Right ventricle myocardium superior (tissue), 1 donor: Measurements from ENCODE around the gene GALNT11. TPM values are rescaled to one million over a fixed set of nuclear protein-coding genes. Genes with fewer than 3 reads are reported as not detected.
A peak's percentile ranks its signal among the peaks of the same experiment; 100 is the strongest.

Source experiments
- ATAC-seq: fragments of 200-7000 bp; cut with Tn5 transposase; one replicate; pipeline ENCODE4 v1.9.1; 2020; ENCODE audit warnings: mild to moderate bottlenecking; ENCODE audit not compliant: poor library complexity
- DNase-seq: peaks from one replicate; pipeline ENCODE4 v3.0.0-alpha.2; 2020
- intact Hi-C: fragments of 100-400 bp; cut with DNase I; formaldehyde crosslinking; loops from one replicate; pipeline ENCODE4 v1.11.2; 2022
- total RNA-seq: library from RNA; stranded (reverse); fragmentation: NEBNext Ultra II Directional; extraction: Animal tissue kit (Norgen Biotek cat#: 25700); gene quantifications from one replicate; pipeline ENCODE4 v1.2.1, GENCODE V29; 2021
- donor health status: DM: no; HTN: yes; CAD: no; lungs with severe emphysema.

GALNT11 gene
- total RNA-seq, 1 donor from 2014 or later, result 19.7 TPM

DNA sequence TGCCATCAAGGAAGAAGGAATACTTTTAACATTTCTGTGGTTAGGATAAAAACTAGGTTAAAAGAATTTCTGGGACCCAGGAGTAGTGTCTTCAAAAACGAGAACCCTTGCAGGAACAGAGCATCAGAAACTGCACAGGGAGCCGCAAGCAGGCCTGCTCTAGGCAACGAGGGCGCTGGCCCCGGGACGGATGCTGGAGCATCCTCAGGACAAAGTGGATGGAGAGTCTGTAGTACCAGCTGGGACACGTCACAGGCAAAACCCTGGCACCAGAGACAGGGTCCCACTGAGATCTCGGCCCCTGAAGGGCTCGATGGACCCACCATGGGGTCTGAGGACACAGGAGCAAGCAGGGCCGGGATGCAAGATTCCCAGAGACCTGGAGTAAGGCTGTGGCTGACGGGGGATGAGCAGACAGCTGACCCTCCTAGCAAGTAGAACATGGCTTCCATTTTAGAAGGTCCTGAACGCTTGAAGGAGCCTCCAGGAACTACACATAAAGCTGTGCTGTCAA, 106.6 kb downstream of the GALNT11 start:
- ATAC-seq (no peak), DNase-seq (no peak)
- intact Hi-C loops, result no loop called here

DNA sequence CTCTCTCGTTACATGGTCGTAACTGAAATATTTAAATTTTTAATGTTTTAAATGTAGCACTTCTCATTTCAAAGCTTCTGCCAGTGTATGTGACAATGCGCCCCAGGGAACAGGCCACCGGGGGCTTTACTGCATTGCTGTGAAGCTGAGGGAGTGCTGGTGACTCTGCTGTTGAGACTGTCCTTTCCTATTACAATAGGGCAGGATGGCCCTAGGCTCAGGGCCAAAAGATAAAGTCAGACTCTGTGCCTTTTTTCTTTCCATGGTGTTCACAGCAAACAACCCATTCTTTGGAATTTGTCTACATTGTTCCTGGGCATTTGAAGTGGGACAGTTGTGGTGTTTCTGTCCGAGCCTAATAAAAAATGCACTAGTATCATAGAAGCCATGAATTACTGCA, 107.3 kb downstream of the GALNT11 start:
- intact Hi-C loops, result no loop called here
- peak; percentile 40 for ATAC-seq
- DNase-seq, result no peak

DNA sequence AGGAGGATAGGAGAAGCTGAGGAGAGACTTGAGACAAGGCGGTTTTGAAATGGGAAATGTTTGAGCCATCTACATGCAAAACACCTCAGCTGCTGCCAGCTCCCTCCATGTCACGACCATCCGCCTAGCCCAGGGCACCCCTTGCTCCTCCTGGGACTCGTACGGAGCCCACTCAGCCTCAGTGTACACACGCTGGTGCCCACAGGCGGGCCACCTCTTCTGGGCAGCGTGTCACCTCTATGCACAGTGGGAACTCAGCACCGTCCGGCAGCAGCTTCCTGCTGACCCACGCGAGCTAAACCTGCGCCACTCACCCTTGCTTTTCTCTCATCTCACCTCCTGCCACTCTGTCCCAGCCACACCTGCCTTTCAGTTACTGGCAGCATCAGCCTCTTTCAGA, 108.3 kb downstream of the GALNT11 start:
- no peak for ATAC-seq
- intact Hi-C loops, result no loop called here
- no peak for DNase-seq

DNA sequence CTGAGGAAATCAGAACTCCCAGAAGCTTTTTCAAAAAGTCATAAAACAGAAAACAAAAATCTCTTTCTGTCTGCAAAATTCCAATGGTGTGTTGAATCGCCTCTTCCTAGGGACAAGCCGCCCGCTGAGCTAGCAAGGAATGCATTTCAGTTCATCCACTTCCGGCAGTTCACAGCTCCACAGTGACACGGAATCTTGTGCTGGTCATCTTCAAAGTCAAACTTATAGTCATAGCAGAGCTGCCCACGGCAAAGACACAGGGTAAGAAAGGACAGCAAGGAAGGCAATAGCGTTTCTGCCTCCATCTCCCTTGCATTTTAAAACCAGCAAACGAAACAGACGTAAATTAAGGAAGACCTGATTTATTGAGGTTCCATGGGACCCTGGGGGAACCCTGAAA, 111.2 kb downstream of the GALNT11 start:
- DNase-seq (no peak), ATAC-seq (peak; percentile 75)
- intact Hi-C loops, result no loop called here

DNA sequence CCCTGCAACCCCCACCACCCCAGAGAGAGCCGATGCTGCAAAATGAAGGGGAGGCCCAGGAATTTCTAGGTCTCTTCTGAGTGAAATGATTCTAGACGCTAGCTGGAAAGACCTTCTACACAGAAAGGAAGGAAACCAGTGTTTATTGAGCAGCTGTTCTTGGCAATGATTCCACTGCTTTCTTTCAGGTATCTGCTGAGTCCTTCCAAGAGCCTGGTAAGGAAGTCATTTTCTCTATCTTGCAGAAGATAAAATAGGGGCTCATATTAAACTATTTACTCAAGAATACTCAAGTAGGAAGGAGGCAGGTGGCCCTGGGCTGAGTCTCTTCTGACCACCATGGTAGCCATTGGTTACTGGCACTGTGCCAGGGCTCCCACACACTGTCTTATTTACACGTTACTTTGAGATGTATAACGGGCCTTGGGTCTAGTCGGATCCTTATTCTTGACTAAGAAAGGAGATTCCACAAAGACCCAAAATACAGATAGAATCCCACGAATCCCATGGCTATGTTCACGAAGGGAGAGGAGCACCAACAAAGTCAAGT, 112.1 kb downstream of the GALNT11 start:
- no peak for DNase-seq
- no peak for ATAC-seq
- intact Hi-C loops, result no loop called here

DNA sequence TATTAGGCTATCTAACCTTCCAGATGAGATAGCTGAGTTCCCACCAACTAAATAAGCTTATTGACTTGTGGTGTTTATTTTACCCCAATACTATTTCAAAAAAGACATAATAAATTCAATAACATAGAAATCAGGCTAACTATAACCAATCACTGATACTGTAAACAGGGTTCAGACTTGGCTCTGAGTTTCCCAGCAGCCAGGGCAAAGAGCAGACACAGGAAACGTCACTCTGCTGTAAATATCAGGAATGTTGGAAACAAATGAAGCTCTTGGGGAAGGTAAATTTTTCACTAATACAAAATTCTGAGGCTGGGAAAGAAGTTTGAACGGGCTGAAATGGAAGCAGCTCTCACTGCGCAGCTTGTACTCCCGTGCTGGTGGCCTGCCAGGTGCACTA, 114.6 kb downstream of the GALNT11 start:
- DNase-seq (no peak), ATAC-seq (no peak)
- intact Hi-C loops, result no loop called here

DNA sequence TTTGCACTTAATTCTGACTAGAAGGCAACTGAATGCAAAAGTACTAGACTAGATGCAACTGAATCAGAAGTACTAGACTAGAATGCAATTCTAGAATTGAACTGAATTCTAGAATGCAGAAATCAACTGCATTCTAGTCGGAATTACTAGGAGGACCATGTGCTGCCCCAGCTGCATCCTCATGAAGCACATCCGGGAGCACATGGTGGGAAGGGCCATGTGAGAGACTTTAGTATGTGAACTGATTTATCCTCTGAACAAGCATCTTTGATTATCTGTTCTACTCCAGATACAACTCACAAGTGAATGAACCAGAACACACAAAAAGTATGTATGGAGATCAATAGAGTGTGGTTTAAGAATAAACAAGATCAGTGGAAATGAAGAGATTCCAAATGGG, 115.1 kb downstream of the GALNT11 start:
- ATAC-seq (no peak), DNase-seq (no peak)
- intact Hi-C loops, result no loop called here

DNA sequence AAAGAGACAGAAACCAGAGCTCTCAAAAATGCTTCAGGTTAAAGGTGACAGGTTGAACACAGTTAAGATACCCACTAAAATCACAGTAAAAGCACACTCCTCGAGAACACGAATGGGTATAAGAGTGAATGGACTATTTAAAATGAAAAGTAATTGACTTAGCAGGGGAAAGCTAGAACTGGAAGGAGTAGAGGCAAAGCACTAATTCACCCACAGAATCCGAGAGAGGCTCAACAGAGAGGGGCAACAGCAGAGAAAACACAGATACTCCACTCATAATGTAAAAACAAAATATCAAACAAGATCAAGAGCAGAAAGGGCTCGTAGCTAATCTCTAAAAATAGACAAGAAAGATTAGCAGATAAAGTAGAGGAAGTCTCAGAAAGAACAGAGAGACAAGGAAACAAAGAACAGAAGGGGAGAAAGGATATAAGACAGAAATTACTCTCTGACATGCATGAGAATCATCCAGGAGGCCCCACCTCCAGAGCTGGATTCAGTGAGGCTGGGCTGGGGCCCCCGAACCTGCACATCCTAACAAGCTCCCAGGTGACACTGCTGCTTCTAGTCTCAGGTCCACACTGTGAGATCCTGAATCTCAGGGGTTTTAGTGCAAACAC, 117.6 kb downstream of the GALNT11 start:
- intact Hi-C loops, result no loop called here
- DNase-seq (no peak), ATAC-seq (no peak)

DNA sequence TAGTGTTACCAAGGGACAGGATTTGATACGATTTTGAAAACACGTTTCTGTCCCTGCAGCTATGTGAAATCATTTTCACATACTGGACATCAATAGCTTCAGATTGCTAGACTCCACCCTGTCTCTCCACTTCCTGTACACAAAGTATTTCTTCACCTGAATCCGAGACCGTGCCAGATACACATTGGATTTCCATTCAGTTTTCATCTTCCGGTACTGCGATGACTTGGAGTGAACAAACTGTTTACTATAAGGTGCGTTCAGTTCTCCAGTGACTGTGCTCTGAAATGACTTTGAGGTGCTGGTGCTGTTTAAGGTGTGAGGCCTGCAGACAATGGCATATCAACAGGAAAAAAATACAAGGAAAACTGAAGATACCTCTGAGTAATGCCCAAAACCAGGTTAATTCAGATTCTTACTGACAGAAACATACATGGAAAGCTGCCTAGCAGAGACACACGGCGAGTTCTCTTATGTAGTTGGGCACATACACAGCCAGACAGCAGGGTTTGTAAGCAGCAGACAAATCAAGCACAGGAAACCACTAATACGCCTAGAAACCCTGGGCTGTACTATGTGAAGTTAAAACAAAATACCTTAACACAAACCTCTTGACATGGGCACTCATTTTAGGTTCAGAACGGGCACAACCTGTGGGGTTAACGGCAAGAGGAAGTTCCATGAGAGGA, 119.2 kb downstream of the GALNT11 start:
- no peak for ATAC-seq
- intact Hi-C loops, result no loop called here
- no peak for DNase-seq

DNA sequence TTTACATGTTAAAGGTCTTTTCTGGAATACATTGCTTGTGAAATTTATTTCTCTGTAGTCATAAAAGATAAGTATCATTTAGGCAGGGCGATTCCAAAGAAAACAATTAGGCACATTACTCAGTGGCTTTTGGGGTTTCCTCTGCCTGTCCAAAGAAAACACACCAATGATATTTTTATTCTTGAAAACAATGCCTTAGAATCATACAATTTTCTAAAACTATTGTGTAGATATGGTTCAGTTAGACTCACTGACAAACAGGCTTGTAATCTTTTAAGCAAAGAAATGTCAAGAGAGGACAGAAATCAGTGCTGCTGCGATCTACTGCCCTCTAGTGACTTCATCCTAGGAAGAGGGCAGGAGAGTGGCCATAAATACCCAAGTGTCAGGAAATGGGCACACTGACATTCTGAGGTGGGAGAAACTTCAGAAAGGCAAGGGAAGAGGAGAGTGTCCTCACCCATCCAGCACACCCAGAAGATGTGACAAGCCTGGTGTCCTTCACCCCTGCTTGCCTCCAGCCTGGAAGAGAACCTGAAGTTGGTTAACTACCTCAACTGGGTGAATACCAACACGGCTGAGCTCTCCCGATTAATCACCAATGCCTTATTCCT, 120.5 kb downstream of the GALNT11 start:
- peak; percentile 74 for ATAC-seq
- intact Hi-C loops, result no loop called here
- DNase-seq, result no peak

DNA sequence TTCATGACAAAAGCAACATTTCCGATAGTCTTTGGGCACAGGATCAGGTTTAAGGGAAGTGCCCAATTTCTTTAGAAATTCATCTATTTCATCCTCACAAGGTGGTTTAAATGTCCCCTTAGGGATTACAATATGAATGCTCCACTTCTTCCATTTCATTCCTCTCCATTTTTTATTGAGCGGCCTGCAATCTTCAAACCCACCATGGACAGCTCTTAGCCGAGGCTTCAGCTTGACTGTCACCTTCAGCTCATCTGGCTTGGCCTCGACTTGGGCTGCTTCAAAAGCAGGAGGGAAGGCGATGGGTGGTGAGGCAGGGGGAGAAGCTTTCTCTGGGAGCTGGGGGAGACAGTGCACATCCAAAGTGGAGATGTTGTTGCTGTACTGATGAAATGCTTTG, 123.2 kb downstream of the GALNT11 start:
- DNase-seq, result no peak
- intact Hi-C loops, result no loop called here
- no peak for ATAC-seq

DNA sequence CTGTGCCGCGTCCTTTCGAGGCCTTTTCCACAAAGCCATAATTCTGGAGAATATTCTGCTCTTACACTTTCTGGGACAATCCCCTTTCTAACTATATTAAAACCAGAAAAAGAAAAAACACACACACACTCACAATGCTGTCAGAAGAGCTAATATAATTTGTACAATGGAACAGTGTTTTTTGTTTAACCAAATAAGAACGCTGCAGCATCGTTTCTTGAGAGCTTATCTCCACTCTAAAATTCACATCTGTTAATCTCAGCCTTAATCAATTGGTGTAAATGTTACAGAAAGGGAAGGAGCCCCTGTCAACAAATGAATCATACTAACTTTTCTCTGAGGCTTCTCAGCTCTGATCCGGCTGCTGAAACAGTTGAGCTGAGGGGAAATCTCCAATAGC, 123.9 kb downstream of the GALNT11 start:
- no peak for DNase-seq
- intact Hi-C loops, result no loop called here
- no peak for ATAC-seq

DNA sequence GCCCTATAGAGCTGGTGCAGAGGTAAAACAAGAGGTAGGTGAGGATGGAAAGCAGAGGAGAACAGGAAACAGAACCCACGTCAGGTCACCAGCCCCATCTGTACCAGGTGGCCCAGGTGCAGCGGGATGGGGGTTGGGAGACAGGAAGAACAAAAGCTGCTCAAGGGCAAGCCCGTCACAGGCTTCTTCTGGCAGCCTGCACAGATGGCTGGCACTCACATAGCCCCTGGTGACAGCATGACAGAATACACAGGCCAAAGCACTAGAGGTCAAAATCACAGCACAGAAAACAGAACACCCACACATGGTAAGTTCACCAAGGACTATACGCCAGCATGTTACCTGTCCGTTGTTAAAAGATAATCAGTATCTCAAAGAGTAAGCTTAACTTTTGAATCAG, 126.8 kb downstream of the GALNT11 start:
- intact Hi-C loops, result no loop called here
- no peak for DNase-seq
- ATAC-seq, result peak; percentile 73

DNA sequence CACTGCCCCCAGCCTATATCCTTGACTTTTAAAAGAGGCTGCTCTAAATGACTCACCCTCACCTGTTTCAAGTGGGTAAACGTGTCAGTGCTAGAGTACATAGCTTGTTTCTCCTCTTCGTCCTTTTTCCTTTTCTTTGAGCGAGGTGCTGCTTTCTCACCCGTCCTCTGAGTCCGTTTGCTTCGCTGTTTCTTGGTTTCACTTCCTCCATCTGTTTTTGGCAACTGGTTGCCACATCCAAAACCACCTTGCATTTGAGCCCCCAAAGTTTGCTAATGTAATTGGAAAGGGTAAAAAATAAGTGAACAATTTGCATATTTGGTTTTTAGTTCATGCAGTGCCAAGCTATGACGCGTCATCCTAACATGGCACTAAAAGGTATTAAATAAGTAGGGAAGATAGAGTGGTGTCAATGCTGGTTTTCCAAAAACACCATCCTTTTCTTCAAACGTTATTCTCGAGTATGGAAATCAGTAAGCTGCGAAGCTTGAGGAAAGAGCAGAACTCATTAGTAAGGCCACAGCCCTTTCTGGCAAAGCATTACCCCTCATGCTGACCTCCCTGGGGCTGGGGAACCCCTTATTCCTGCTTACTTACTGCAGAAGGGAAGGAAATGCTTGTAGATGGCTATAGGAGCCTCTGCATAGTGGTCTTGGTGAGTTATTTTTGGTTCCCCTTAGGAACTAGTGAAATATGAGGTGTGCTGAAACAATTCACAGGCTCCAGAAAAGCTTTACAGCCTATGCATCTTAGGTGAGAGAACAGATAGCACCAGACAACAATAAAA, 133.5 kb downstream of the GALNT11 start:
- ATAC-seq, result no peak
- DNase-seq, result no peak
- intact Hi-C loops, result no loop called here

DNA sequence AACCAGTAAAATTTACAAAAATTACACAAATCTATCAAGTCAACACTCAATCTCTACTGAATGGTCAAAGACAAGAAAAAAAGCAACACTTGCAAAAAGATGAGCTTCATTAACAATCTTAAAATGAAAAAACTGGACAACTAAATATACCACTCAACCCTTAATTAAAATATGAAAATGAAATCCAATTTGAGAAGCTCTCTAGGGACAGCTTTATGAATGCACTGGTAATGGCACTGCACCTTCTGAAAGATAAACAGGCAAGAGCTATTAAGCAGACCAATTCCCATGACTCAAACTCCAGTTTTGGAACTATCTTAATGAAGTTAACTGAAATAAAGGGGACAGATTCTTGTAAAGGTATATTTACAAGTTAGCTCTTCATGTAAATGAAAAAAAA, 135.7 kb downstream of the GALNT11 start:
- intact Hi-C loops, result no loop called here
- no peak for ATAC-seq
- DNase-seq, result no peak

DNA sequence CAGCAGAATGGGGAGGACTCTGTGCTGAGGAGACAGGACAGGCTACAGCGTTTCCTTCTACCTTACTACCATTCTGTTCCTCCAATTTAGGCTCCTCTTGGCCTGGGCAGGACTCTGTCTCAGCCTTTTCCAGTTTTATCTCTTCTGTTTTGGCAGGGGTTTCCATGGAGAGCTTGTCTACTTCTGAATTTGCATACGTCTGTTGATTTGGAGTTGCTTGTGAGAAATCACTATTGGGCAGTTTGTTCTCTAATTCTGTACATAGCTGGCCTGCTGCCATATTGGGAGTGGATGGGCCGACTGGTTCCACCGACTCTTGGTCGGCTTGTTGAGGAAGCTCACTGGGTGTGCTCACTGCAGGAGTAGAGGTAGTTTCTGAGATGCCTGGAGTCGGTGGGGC, 136.8 kb downstream of the GALNT11 start:
- no peak for ATAC-seq
- intact Hi-C loops, result no loop called here
- DNase-seq, result no peak
